GM18519 (cell line): ENCODE results near the gene FHIT.

ENCODE experiments used
- ATAC-seq: cut with Tn5 transposase; IDR thresholded peaks from one replicate; pipeline ENCODE4 v1.9.1; 2021; ENCODE audit warnings: mild to moderate bottlenecking, moderate library complexity; ENCODE audit not compliant: unreplicated experiment, low FRiP score

FHIT gene

DNA sequence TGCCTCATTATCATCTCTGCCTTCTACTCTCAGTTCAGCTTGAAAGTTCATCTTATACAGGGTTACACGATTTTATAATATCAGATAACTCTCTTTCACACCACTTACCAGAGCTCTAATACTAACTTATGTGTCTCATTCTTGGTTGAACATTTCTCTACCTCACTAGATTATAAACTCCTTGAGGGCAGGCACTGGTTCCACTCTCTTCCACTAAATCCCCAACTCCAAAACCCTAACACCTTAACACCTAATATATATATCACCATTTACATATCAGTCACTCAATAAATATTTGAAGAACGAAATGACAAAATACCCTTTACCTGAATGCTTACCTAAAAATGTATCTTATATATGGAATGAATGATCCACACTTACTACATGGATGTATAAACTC lies 977.2 kb downstream of the FHIT start:
- ATAC-seq: no peak

DNA sequence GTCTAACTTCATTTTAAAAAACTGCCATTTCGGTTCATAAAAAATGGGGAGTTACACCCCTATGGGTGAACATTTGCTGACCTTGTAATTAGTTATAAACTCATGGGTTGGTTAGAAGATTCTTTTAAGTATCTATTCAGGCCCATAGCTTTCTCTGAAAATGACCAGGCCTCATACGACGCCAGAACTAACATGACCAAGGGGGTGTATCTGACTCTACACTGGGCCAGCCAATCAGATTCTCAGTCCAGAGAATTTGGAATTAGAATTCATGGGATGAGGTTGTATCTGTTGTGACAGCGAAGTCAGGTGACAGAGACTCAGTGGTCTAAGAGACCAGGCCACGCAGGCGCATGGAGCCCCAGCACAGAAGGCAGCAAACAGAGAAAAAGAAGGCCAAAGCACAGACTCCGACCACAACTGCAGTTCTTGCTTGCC lies 981.4 kb downstream of the FHIT start:
- ATAC-seq: no peak

DNA sequence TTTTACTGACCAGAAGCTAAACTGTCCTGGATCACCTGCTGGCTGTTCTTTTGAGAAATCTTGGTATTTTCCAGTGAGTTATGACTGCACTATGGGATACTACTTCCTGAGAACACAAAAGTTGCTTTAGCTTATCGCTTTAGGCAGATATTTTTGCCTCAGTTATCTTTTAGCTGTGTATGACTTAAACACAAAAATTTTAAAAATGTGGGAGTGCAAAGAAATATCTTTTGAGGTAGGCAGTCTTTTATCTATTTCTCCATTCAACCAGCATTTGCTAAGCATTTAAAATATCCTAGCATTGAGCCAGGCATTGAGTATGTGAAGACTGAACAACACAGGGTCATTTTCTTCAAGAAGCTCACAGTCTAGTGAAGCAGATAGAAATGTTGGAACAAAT lies 981.9 kb downstream of the FHIT start:
- no peak for ATAC-seq

DNA sequence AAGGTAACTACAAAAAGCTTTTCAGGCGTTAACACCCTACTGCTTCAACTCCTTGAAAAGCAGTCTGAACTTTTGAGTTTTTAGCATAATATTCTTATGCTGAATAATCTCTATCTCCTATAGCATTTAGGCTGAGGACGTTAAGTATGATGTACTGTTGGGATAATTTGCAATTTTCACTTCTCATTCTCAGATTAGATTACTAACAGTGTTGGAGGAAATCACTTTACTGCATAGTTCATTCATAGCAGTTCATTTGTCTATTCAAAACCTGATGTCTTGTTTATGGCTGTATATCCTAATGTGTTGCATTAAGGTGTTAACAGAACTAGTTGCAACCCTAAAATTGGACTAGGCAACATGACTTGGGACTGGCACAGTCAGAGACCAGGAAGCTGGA lies 983.1 kb downstream of the FHIT start:
- no peak for ATAC-seq

DNA sequence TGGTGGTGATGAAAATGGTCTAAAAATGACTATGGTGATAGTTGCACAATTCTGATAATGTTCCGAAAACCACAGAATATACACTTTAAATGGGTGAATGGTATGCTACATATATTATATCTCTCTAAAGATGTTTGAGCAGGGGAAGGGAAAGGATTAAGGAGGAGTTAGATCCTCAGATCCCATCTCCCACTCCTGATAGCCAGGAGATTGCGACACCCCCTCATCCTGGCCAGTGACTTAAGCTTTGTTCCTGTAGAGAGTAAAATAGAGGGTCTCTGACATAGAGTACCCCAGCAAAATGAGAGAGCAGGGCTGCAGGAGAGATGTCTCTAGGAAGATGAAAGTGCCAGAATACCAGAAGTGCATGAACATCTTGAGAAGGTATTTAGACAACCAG lies 984.8 kb downstream of the FHIT start:
- no peak for ATAC-seq

DNA sequence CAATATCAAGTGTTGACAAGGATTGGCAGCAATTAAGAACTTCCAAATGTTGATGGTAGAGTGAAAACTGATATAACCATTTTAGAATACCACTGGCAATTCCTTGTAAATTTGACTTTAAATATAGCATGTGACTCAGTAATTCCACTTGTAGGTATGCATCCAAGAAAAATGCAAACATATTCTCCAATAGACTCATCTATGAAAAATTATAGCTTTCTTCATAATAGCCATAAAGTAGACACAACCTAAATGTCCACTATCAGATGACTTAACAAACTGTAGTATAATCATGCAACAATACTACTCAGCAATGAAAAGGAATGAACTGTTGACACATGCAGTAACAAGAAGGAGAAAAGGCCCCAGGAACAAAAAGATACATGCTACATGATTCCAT lies 988.1 kb downstream of the FHIT start:
- no peak for ATAC-seq

DNA sequence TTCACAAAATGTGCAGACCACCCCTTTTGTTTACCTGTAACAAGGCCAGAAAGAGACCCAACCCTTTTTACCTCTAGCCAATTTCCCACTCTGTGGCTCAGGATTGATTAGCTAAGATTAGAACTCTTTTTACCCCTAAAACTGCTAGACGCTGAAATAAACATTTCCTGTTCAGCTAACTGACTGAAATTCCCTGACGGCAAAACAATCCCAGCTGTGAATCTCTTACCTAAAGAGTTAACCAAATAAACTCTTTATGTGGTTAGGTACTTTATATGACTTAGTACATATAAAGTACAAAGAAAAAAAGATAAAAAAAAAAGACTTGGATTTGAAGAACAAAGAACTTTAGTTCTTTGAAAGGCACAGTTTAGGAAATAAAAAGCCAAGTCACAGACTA lies 988.7 kb downstream of the FHIT start:
- ATAC-seq: no peak

DNA sequence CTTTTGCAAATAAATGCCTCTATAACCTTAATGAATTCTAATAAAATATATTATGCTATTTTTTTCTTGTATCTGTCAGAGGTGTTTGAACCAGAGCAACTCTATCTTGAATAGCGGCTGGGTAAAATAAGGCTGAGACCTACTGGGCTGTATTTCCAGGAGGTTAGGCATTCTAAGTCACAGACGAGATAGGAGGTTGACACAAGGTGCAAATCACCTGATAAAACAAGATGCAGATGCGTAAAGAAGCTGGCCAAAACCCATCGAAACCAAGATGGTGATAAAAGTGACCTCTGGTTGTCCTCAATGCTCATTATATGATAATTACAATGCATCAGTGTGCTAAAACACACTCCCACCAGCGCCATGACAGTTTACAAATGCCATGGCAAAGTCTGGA lies 990.7 kb downstream of the FHIT start:
- ATAC-seq: no peak

DNA sequence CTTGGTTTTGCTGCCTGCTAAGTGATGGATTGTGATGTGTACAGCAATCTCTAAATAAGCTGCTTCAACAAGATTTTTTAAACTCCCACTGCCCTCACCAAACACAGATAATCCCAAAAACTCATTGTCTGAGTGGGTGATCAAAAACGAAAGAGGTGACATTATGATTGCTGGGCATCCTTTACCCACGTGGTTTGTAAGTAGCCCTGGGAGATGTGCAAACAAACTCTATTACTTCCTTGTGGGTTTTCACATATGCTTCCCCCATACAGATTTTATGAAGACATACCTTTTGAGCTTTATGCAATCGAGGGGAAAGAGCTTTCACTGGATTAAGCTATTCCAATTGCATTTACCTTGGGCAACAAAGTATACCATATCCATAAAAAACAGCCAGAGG lies 1000.4 kb downstream of the FHIT start:
- no peak for ATAC-seq

DNA sequence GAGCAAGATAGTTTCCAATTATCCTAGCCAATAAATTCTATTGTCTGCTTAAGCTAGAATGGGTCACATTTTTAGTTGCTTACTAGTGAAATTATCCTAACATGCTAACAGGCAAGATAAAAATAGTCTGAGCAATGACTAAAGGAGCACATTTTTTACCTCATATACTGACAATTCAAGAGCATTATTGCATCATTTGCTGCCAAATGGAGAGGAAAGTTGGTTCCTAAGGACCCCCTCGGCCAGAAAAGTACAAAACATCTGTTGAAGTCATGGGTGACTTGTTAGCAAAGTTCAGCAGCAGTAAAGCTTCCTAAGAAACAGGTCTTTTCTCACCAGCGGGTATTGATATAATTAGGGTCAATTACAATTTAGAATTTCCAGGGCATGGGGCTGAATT lies 1001.0 kb downstream of the FHIT start:
- no peak for ATAC-seq

DNA sequence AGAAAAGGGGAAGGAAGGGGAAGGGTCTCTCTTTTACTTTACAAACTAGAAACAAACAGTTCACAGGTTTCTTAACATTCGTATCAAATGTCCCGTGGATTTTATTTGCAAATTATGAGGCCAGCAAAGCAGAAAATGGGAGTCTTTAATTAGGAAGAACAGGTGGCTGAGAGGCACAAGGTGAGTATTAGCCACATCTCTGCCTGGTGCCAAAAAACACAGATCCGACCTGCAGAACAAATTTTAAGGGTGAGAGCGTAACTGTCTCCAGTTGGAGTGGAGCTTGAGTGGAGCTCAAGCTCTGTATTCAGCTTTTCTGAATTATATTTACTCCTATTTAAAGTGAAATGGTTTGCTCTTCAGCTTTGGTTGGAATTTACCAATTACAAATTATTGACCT lies 1004.9 kb downstream of the FHIT start:
- ATAC-seq: no peak

DNA sequence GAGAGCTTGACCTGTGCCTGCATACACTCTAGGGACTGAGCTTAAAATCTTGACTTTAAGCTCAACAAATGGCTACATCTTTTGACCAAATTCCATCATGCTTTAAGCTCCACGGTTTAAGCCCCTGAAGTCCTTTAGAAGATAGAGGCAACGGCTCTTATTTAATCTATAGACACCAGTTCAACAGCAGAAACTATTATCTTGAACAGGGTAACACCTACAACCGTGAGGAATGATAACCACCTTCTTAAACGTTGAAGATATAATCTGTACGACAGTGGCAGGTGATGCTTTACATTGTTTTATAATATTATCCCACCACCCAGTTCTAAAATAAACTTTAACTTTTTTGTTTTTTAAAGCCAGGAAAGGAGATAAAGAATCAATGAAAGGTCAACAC lies 1007.8 kb downstream of the FHIT start:
- ATAC-seq: no peak

DNA sequence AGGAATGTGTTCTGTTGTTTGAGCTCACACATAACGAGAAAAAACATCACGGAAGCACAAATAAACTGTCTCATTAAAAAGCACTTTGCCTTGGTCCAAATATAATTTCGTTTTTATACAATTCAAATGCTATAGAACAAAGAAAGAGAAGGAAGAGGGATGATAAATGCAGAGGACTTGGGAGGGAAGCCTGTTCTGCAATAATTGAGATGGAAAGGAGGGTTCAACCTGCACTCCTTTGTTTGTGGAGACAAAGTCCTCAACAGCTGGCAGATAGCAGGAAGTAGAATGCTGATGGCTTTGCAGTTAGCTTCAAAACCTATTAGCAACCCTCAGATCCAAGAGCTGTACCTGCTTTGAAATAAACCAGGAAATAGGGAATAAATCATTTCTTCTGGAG lies 1010.8 kb downstream of the FHIT start:
- no peak for ATAC-seq

DNA sequence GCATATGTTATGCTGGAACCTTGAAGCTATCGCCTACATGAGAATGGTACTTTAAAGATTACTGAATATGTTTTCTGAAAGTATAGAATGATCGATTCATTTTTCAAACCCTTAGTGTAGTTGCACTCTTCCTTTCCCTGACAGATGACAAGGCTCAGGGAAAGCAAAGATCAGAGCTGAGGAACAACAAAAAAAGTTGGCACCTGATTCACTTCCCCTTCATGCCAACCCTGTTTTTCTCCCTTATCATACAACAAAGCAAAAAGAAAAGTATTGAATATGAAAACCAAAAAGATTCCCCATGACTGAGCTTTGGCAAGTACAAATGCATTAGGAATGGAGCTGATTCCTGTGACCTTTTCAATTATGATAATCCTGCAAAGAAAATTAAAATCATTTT lies 1012.7 kb downstream of the FHIT start:
- no peak for ATAC-seq

DNA sequence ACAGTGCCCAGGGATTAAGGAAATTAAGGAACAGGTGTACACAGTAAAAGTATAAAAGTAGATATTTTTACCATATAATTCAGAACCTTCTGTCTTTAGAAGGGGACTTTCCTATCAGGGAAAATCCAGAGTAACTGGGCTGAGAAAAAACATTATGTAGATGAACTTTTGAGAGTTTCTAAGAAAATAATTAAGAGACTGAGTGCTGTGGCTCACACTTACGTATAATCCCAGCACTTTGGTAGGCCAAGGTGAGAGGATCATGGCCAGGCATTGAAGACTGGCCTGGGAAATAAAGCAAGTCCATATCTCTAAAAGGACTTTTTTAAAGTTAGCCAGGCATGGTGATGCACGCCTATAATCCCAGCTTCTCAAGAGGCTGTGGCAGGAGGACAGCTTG lies 1021.8 kb downstream of the FHIT start:
- no peak for ATAC-seq

DNA sequence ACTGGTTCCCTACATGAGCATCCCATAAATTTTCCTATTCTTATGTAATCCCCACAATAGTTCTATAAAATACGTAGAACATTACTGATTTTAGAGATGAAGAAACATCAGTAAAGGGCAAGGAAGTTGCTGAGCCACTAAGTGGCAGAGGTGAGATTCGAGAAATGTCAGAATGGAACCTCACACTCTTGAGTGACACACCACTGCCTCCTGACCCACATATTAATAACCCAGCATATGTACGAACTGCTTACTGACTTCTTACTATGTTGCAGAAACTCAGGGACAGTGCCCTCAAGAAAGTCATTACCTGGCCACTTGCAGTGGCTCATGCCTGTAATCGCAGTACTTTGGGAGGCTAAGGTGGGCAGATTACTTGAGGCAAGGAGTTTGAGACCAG lies 1022.4 kb downstream of the FHIT start:
- no peak for ATAC-seq

DNA sequence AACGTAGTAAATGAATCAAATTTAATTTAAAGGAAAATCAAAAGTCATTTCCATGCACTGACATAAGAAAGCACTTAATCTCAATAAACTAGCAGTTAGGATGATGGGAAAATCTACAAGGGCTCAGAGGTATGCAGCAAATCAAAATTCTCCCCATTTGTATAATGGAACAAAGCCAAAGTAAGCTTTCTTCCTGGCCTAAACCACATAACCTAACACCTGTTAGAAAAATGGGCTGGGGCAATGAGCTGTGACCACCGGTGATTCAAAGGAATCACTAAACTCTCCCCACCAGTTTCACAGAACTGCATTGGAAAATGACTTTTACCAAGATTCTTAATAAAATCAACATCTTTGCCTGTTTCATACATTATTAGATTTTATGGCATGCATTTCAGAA lies 1024.3 kb downstream of the FHIT start:
- ATAC-seq: no peak

DNA sequence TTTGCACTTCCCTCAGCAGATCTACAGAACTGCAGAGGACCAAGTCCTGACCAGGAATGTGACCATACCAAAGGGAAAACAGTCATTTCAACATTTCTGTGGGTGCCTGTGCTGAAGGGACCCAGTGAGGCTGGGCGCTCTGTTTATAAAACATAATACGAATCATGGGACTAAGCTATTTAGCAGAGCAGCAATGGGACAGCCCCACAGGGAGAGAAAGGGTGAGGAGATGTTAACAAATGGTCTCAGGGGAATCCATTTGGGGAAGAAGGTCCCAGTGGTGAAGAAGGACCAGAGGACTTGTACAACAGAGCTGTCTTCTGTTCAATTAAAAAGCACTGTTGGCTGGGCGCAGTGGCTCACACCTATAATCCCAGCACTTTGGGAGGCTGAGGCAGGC lies 1025.4 kb downstream of the FHIT start:
- ATAC-seq: no peak

DNA sequence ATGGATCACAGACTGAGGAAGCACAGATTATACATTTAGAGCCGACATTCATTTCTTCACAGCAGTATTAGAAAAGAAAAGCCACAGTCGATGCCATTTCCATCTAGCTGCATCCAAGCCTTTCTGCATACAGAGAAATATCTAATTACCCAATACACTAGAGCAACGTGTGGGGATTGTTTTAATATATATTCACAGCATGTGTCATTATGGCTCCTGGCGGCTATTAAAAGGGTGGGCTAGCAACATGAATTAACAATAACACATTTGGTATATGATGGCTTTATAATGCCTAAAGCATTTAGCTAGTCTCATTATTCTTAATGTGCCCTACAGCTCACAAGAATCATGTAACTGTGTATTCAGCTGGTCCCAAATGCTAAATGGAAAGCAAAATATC lies 1030.5 kb downstream of the FHIT start:
- no peak for ATAC-seq

DNA sequence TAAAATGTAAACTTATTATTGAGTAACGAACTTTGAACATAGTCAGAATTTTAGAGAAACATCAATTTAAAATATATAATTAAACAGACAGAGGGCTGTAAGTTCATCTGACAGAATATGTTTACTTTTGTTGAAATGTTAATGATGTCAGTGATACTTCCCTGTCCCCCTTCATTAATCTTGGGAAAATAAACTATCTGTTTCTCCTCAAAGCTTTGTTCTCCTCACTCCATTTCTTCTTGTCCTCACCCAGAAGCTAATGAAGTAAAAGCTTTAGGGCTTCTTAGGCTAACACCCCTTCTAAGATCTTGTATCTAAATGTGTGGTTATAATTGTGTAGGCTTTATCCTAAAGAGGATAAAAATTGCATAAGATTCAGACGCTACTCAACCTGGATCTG lies 1031.8 kb downstream of the FHIT start:
- no peak for ATAC-seq

DNA sequence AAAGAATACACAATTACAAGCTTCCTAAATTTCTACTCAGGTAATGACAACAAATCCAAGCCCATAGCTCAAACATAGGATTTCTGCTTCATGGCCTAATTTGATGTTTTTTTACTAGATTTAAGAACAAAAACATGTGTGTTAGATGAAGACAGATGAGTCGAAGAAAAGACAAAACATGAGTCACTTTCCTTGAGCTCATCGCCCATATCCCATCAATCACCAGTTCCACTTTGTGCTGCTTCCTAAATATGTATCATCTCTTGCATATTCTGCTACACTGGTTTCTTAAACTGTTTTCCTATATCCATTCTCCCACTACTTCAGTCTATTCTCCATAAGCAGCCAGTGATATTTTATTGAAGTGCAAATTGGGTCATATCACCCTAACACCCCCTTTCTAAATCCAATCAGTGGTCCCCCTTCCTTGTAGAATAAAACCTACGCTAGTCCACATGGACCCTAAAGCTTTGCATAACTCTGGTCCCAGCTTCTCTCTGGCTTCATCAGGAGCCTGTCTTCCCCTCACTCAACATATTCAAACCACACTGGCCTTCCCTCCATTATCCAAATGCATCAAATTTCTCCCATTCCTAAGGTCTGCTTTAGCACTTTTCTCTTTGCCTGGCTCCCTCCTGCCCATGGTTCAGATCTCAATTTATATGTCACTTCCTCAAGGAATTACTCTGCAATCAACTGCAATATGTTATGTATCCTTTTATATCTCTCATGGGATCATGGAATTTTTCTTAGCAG lies 1033.9 kb downstream of the FHIT start:
- ATAC-seq: no peak

DNA sequence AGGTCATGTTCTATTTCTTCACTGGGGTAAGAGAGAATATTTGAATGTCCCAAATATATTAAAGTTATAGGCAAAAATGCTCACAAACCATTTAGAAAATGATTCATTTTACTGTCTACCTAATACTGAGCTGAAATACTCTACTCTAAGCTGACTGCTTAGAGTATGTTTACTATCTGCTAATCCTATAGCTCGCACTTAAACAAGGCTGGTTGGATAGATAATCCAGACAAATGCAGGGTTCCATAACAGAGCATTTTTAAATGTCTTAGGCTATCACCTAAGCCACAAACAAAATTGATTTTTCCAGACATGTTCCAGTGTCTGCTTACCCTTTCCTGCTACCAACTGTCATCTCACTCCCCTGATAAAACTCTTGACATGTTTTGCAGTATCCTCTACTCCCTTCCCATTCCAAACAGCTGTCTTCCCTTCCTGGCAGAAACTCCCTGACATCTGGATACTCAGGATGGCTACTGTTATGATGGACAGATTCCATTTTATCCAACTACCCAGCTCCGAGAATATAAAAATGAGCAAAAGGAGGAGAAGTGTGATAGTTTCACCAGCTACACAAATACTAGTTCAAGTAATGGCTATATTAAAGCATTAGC lies 1034.7 kb downstream of the FHIT start:
- ATAC-seq: no peak

DNA sequence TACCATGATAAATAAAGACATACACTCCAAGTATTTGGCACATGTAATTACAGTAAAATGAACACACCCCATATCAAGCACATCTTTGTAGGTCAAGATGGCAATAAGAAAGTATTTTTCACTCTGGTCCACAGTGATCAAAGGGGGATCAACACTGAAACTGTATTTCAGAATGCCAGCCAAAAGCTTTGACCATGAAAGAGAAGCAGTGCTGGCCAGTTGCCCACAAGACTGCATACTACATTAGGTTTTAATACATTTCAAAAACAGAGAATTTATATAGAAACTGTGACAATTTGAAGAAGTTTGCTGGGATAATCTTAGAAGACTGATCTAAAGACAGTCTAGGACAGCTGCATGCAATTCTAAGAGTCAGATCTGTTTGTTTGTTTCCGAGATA lies 1035.3 kb downstream of the FHIT start:
- no peak for ATAC-seq
